ENCODE measurements around the gene MXI1. TPM values are rescaled to one million over a fixed set of nuclear protein-coding genes. Genes with fewer than 3 reads are reported as not detected.
"Not testable (repeated sequence)": the region's sequence is repeated elsewhere in the genome, so short reads cannot be mapped to it uniquely, and the experiment has no call there.

MXI1 gene
- total RNA-seq, 1 experiment from 2014 or later = 12.1 TPM

DNA sequence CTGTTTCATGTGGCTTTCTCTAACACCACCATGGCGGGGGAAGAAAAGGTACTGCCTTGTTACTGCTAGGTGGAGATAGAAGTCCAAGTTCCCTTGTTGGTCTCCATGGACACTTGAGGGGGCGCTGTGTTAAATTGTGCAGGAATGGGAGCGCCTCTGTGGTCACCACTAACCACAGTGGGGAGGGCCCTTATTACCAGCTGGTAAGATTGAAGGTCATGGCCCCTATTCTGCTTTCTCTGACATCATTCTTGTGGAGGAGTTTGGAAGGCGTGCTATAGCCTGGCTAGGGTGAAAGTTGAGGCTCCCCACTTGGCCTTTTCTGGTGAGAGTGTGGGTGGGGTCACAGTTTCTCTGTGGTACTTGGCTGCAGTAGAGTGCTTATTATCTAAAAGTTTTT, 14.9 kb upstream of the MXI1 start:
- no peak overlapping the region for H3K27ac ChIP-seq (ENCODE audit: low read length)
- no peak for DNase-seq (ENCODE audit: low read depth, low spot score)
- in situ Hi-C loops (cut with HindIII; ENCODE audit: low pct_unique_long_range_greater_than_20kb, low sequenced_read_pairs) (no loop called here), intact Hi-C loops (cut with micrococcal nuclease; ENCODE audit: unreplicated experiment) (no loop called here)
- POLR2A ChIA-PET = no interaction called here
- peaks cover 22% of the 10 kb centered on the region for H3K27me3 ChIP-seq (ENCODE audit: control insufficient read depth, insufficient read depth, low read length)
- no peak overlapping the region for H3K4me3 ChIP-seq (ENCODE audit: low read depth in 2 of 2, low read length in 2 of 2)
- CTCF ChIA-PET = no interaction called here
- TF ChIP-seq TCF7L2 (IDR thresholded peaks at IDR 0.05; ENCODE audit: low read depth, low read length) = no peak
- TF ChIP-seq POLR2AphosphoS5 (IDR thresholded peaks at IDR 0.05; ENCODE audit: low read depth, low read length) = no peak
- TF ChIP-seq, protein P1, sequence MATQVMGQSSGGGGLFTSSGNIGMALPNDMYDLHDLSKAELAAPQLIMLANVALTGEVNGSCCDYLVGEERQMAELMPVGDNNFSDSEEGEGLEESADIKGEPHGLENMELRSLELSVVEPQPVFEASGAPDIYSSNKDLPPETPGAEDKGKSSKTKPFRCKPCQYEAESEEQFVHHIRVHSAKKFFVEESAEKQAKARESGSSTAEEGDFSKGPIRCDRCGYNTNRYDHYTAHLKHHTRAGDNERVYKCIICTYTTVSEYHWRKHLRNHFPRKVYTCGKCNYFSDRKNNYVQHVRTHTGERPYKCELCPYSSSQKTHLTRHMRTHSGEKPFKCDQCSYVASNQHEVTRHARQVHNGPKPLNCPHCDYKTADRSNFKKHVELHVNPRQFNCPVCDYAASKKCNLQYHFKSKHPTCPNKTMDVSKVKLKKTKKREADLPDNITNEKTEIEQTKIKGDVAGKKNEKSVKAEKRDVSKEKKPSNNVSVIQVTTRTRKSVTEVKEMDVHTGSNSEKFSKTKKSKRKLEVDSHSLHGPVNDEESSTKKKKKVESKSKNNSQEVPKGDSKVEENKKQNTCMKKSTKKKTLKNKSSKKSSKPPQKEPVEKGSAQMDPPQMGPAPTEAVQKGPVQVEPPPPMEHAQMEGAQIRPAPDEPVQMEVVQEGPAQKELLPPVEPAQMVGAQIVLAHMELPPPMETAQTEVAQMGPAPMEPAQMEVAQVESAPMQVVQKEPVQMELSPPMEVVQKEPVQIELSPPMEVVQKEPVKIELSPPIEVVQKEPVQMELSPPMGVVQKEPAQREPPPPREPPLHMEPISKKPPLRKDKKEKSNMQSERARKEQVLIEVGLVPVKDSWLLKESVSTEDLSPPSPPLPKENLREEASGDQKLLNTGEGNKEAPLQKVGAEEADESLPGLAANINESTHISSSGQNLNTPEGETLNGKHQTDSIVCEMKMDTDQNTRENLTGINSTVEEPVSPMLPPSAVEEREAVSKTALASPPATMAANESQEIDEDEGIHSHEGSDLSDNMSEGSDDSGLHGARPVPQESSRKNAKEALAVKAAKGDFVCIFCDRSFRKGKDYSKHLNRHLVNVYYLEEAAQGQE (IDR thresholded peaks at IDR 0.05; ENCODE audit: insufficient read depth in 1 of 2, low read depth in 2 of 2, low read length in 1 of 2) = no peak
- TF ChIP-seq, protein P2, sequence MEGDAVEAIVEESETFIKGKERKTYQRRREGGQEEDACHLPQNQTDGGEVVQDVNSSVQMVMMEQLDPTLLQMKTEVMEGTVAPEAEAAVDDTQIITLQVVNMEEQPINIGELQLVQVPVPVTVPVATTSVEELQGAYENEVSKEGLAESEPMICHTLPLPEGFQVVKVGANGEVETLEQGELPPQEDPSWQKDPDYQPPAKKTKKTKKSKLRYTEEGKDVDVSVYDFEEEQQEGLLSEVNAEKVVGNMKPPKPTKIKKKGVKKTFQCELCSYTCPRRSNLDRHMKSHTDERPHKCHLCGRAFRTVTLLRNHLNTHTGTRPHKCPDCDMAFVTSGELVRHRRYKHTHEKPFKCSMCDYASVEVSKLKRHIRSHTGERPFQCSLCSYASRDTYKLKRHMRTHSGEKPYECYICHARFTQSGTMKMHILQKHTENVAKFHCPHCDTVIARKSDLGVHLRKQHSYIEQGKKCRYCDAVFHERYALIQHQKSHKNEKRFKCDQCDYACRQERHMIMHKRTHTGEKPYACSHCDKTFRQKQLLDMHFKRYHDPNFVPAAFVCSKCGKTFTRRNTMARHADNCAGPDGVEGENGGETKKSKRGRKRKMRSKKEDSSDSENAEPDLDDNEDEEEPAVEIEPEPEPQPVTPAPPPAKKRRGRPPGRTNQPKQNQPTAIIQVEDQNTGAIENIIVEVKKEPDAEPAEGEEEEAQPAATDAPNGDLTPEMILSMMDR (IDR thresholded peaks at IDR 0.05) = no peak
- TF ChIP-seq SIN3A (IDR thresholded peaks at IDR 0.05; ENCODE audit: borderline replicate concordance, insufficient read depth, low read depth, low read length) = no peak
- no TSS peak for BruUV-seq (replicated peaks)
- H3K9me3 ChIP-seq (ENCODE audit: control insufficient read depth, insufficient read depth, low read depth, low read length) = no peaks in the 10 kb centered on the region
- ATAC-seq = no peak
- H3K4me1 ChIP-seq (ENCODE audit: control insufficient read depth, insufficient read depth, low read length) = no peaks in the 10 kb centered on the region
- H3K36me3 ChIP-seq (ENCODE audit: control insufficient read depth, insufficient read depth, low read length) = no peaks in the 10 kb centered on the region

DNA sequence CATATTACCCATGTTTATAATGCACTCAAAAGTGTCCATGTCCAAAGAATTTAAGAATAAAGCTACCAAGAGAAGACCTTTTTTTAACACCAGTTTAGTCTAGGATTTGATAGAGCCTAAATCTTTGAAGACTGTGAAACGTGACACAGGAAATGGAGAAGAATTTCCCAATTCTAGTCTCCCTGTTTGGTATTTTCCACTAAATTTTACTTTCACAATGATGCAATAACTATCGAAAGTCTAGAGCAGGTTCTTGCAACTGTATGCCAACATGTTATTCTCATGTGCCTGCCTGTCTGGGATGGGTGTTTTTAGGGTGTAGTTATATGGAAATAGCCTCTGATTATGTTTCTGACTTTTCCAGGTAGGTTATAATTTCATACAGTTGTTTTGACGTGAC, 6.9 kb upstream of the MXI1 start:
- Histone ChIP-seq H3K4me1 (ENCODE audit: control insufficient read depth, insufficient read depth, low read length) (no peaks in the 10 kb centered on the region), H3K4me3 (ENCODE audit: low read depth in 2 of 2, low read length in 2 of 2) (no peak overlapping the region), H3K36me3 (ENCODE audit: control insufficient read depth, insufficient read depth, low read length) (no peaks in the 10 kb centered on the region), H3K9me3 (ENCODE audit: control insufficient read depth, insufficient read depth, low read depth, low read length) (no peaks in the 10 kb centered on the region), H3K27ac (ENCODE audit: low read length) (no peak overlapping the region), H3K27me3 (ENCODE audit: control insufficient read depth, insufficient read depth, low read length) (peaks cover 9% of the 10 kb centered on the region)
- CTCF ChIA-PET = no interaction called here
- DNase-seq (ENCODE audit: low read depth, low spot score) (no peak), ATAC-seq (no peak)
- TF ChIP-seq, protein P1 (IDR thresholded peaks at IDR 0.05; ENCODE audit: insufficient read depth in 1 of 2, low read depth in 2 of 2, low read length in 1 of 2) = no peak
- TF ChIP-seq SIN3A (IDR thresholded peaks at IDR 0.05; ENCODE audit: borderline replicate concordance, insufficient read depth, low read depth, low read length) = no peak
- intact Hi-C loops (cut with micrococcal nuclease; ENCODE audit: unreplicated experiment) = no loop called here
- POLR2A ChIA-PET = no interaction called here
- BruUV-seq (replicated peaks) = no TSS peak
- in situ Hi-C loops (cut with HindIII; ENCODE audit: low pct_unique_long_range_greater_than_20kb, low sequenced_read_pairs) = no loop called here

DNA sequence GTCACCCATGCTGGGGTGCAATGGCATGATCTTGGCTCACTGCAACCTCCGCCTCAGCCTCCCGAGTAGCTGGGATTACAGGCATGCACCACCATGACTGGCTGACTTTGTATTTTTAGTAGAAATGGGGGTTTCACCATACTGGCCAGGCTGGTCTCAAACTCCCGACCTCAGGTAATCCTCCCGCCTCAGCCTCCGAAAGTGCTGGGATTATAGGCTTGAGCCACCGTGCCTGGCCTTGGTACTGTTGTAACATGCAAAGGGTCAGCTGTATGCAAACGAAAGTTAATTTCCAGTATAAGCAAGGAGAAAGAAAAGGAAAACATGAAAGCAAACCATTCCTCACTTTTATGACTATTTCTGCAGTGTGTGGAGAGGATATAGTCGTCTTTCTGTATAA, 6.4 kb upstream of the MXI1 start:
- CTCF ChIA-PET; intact Hi-C loops (cut with micrococcal nuclease; ENCODE audit: unreplicated experiment); BruUV-seq (replicated peaks); H3K4me1 ChIP-seq (ENCODE audit: control insufficient read depth, insufficient read depth, low read length); in situ Hi-C loops (cut with HindIII; ENCODE audit: low pct_unique_long_range_greater_than_20kb, low sequenced_read_pairs); H3K36me3 ChIP-seq (ENCODE audit: control insufficient read depth, insufficient read depth, low read length); DNase-seq (ENCODE audit: low read depth, low spot score); H3K27ac ChIP-seq (ENCODE audit: low read length); H3K4me3 ChIP-seq (ENCODE audit: low read depth in 2 of 2, low read length in 2 of 2); ATAC-seq; H3K27me3 ChIP-seq (ENCODE audit: control insufficient read depth, insufficient read depth, low read length); H3K9me3 ChIP-seq (ENCODE audit: control insufficient read depth, insufficient read depth, low read depth, low read length); POLR2A ChIA-PET: not testable (repeated sequence)
